Measurements from ENCODE around the gene MCAT. TPM values are rescaled to one million over a fixed set of nuclear protein-coding genes. Genes with fewer than 3 reads are reported as not detected.

MCAT gene
- total and polyA plus RNA-seq, 5 experiments from 2014 or later, result 9.2 to 11.3 (median 10.8) TPM

GRCh38 chr22:43128116-43128515, 15.1 kb downstream of the MCAT start:
- no peak for DNase-seq
- Mint-ChIP-seq H3K9me3 (no peaks in the 10 kb centered on the region), H3K4me3 (no peak overlapping the region), H3K36me3 (peaks cover 0 to 8% (median 0%) of the 10 kb centered on the region in 3 donors), H3K27ac (peak overlapping the region in 2 of 10 donors; percentile 25 to 78), H3K27me3 (no peaks in the 10 kb centered on the region), H3K4me1 (peaks cover 7 to 18% (median 11%) of the 10 kb centered on the region in 4 donors)
- peak in 1 of 2 donors; percentile 20 for ATAC-seq
- POLR2A ChIA-PET, result no interaction called here

GRCh38 chr22:43127166-43127908, 15.9 kb downstream of the MCAT start:
- no peaks in the 10 kb centered on the region for H3K9me3 Mint-ChIP-seq
- peaks cover 7 to 18% (median 12%) of the 10 kb centered on the region in 4 donors for H3K4me1 Mint-ChIP-seq
- H3K27ac Mint-ChIP-seq, result peak overlapping the region in 3 of 10 donors; percentile 20 to 55 (median 25)
- no peak overlapping the region for H3K4me3 Mint-ChIP-seq
- POLR2A ChIA-PET, result no interaction called here
- H3K36me3 Mint-ChIP-seq, result peaks cover 0 to 8% (median 0%) of the 10 kb centered on the region in 3 donors
- ATAC-seq, result no peak
- H3K27me3 Mint-ChIP-seq, result no peaks in the 10 kb centered on the region
- no peak for DNase-seq

- peaks cover 0 to 2% (median 0%) of the 10 kb centered on the region in 3 donors for H3K36me3 Mint-ChIP-seq
- H3K27me3 Mint-ChIP-seq, result no peaks in the 10 kb centered on the region
- no peaks in the 10 kb centered on the region for H3K9me3 Mint-ChIP-seq
- H3K27ac Mint-ChIP-seq, result peak overlapping the region in 2 of 10 donors; percentile 20 to 55
- POLR2A ChIA-PET, result no interaction called here
- H3K4me1 Mint-ChIP-seq, result peaks cover 7 to 20% (median 14%) of the 10 kb centered on the region in 4 donors
- DNase-seq (no peak), ATAC-seq (no peak)
- H3K4me3 Mint-ChIP-seq, result no peak overlapping the region
These were observed 16.6 kb downstream of the MCAT start for GRCh38 chr22:43126501-43127165.

- H3K27me3 Mint-ChIP-seq, result no peaks in the 10 kb centered on the region
- no peaks in the 10 kb centered on the region for H3K9me3 Mint-ChIP-seq
- peaks cover 0 to 1% (median 0%) of the 10 kb centered on the region in 3 donors for H3K36me3 Mint-ChIP-seq
- H3K27ac Mint-ChIP-seq, result peak overlapping the region in 1 of 10 donors; percentile 8
- no peak overlapping the region for H3K4me3 Mint-ChIP-seq
- no peak for DNase-seq
- POLR2A ChIA-PET, result no interaction called here
- H3K4me1 Mint-ChIP-seq, result peaks cover 0 to 30% (median under 1%) of the 10 kb centered on the region in 4 donors
- no peak for ATAC-seq
These were observed 24.2 kb downstream of the MCAT start for GRCh38 chr22:43118953-43119458.

- H3K27ac Mint-ChIP-seq, result no peak overlapping the region
- H3K27me3 Mint-ChIP-seq, result peaks cover 0 to 4% (median 0%) of the 10 kb centered on the region in 5 donors
- H3K4me1 Mint-ChIP-seq, result peaks cover 0 to 37% (median 1%) of the 10 kb centered on the region in 4 donors
- POLR2A ChIA-PET, result interaction anchor here (0.5 kb wide), 1 partner anchor 8 kb away, joined by 3 read pairs; the partner anchor contains the start of gene BIK
- DNase-seq, result no peak
- H3K4me3 Mint-ChIP-seq, result no peak overlapping the region
- no peaks in the 10 kb centered on the region for H3K36me3 Mint-ChIP-seq
- H3K9me3 Mint-ChIP-seq, result no peaks in the 10 kb centered on the region
- no peak for ATAC-seq
These were observed 25.0 kb downstream of the MCAT start for GRCh38 chr22:43118024-43118849.

- Mint-ChIP-seq H3K36me3 (no peaks in the 10 kb centered on the region), H3K4me3 (no peak overlapping the region), H3K9me3 (no peaks in the 10 kb centered on the region), H3K4me1 (peaks cover 0 to 31% (median 2%) of the 10 kb centered on the region in 4 donors), H3K27me3 (peaks cover 0 to 6% (median 0%) of the 10 kb centered on the region in 5 donors), H3K27ac (no peak overlapping the region)
- ATAC-seq, result no peak
- DNase-seq, result no peak
- POLR2A ChIA-PET, result interaction anchor here (1.0 kb wide), 1 partner anchor 10 kb away, joined by 4 read pairs; no protein-coding TSS in a partner anchor
These were observed 26.3 kb downstream of the MCAT start for GRCh38 chr22:43116932-43117331.

- POLR2A ChIA-PET, result no interaction called here
- DNase-seq (no peak), ATAC-seq (no peak)
- no peaks in the 10 kb centered on the region for H3K36me3 Mint-ChIP-seq
- H3K4me1 Mint-ChIP-seq, result peaks cover 0 to 37% (median 7%) of the 10 kb centered on the region in 4 donors
- no peak overlapping the region for H3K4me3 Mint-ChIP-seq
- H3K27ac Mint-ChIP-seq, result peak overlapping the region in 3 of 10 donors; percentile 12 to 29 (median 28)
- no peaks in the 10 kb centered on the region for H3K9me3 Mint-ChIP-seq
- H3K27me3 Mint-ChIP-seq, result peaks cover 0 to 9% (median 0%) of the 10 kb centered on the region in 5 donors
These were observed 28.2 kb downstream of the MCAT start for GRCh38 chr22:43114958-43115357.

- no peaks in the 10 kb centered on the region for H3K36me3 Mint-ChIP-seq
- H3K27me3 Mint-ChIP-seq, result peaks cover 0 to 9% (median 0%) of the 10 kb centered on the region in 5 donors
- H3K27ac Mint-ChIP-seq, result peak overlapping the region in 3 of 10 donors; percentile 27 to 51 (median 33)
- peak overlapping the region in 4 of 10 donors; percentile 6 to 46 (median 31) for H3K4me3 Mint-ChIP-seq
- DNase-seq (no peak), ATAC-seq (no peak)
- peaks cover 0 to 27% (median 7%) of the 10 kb centered on the region in 4 donors for H3K4me1 Mint-ChIP-seq
- H3K9me3 Mint-ChIP-seq, result no peaks in the 10 kb centered on the region
- POLR2A ChIA-PET, result no interaction called here
These were observed 29.5 kb downstream of the MCAT start for GRCh38 chr22:43113526-43114251.

GRCh38 chr22:43110927-43111623, 32.1 kb downstream of the MCAT start:
- ATAC-seq, result peak; percentile 89 to 90
- H3K36me3 Mint-ChIP-seq, result no peaks in the 10 kb centered on the region
- peak; percentile 29 to 78 (median 52) for DNase-seq
- H3K27me3 Mint-ChIP-seq, result peaks cover 0 to 9% (median 0%) of the 10 kb centered on the region in 5 donors
- peaks cover 0 to 23% (median 8%) of the 10 kb centered on the region in 4 donors for H3K4me1 Mint-ChIP-seq
- H3K27ac Mint-ChIP-seq, result peak overlapping the region in 7 of 10 donors; percentile 10 to 92 (median 67)
- POLR2A ChIA-PET, result interaction anchor here (0.5 to 1.0 kb wide), 4 partner anchors 32 to 96 kb away, joined by 3 to 4 read pairs (median 4); partner anchors contain the start of gene PACSIN2
- peak overlapping the region; percentile 68 to 90 (median 77) for H3K4me3 Mint-ChIP-seq
- H3K9me3 Mint-ChIP-seq, result no peaks in the 10 kb centered on the region

- peak within 1 kb of the TSS in 8 of 10 donors; percentile 10 to 92 (median 72) for H3K27ac Mint-ChIP-seq
- peaks cover 0 to 9% (median 0%) of the 10 kb centered on the region in 5 donors for H3K27me3 Mint-ChIP-seq
- DNase-seq (peak; percentile 22 to 66 (median 38)), ATAC-seq (peak; percentile 52 to 65)
- no peaks in the 10 kb centered on the region for H3K9me3 Mint-ChIP-seq
- H3K4me3 Mint-ChIP-seq, result peak within 1 kb of the TSS; percentile 75 to 90 (median 84)
- H3K4me1 Mint-ChIP-seq, result peaks cover 0 to 18% (median 8%) of the 10 kb centered on the region in 4 donors
- no peaks in the 10 kb centered on the region for H3K36me3 Mint-ChIP-seq
- POLR2A ChIA-PET, result interaction anchor here (0.5 to 1.6 kb wide), 7 partner anchors 8 to 266 kb away, joined by 3 to 4 read pairs (median 3); partner anchors contain the start of gene PACSIN2
These were observed 32.7 kb downstream of the MCAT start, which contains the start of gene BIK for GRCh38 chr22:43110444-43110926. BIK (plus strand) TSS chr22:43110750; CDS start chr22:43124023, 13,273 bp downstream.
